Gastrocnemius medialis (tissue), 4 donors: ENCODE data around the gene GRB2.

ENCODE experiments used
- CTCF ChIP-seq, 5 experiments: fragments of 450-650 bp in 3 of 5; fragments of 200-600 bp in 2 of 5; sonication (generic) in 2 of 5; IDR thresholded peaks in 4 of 5; conservative IDR thresholded peaks in 1 of 5; 1 replicate in 4 of 5; 2 replicates in 1 of 5; pipeline ENCODE4 v1.5.1; 2016 to 2019; ENCODE audit warnings: antibody characterized with exemption in 5 of 5, mild to moderate bottlenecking in 3 of 5, moderate library complexity in 3 of 5
- POLR2A ChIP-seq, 2 donors: fragments of 450-650 bp; IDR thresholded peaks; one replicate each; pipeline ENCODE4 v1.6.1; 2017; ENCODE audit warnings: antibody characterized with exemption in 2 of 2, mild to moderate bottlenecking in 2 of 2, moderate library complexity in 2 of 2

GRCh38 chr17:75313941-75314551 lies 91.4 kb downstream of the GRB2 start:
- TF ChIP-seq CTCF (IDR thresholded peaks at IDR 0.05 in 4 of 5, conservative IDR thresholded peaks at IDR 0.05 in 1 of 5) (no peak), POLR2A (IDR thresholded peaks at IDR 0.05) (no peak)
